ENCODE measurements around the gene DCST1. TPM values are rescaled to one million over a fixed set of nuclear protein-coding genes. Genes with fewer than 3 reads are reported as not detected.

DCST1 gene
- total RNA-seq, 1 experiment from 2014 or later: 0.15 TPM

DNA sequence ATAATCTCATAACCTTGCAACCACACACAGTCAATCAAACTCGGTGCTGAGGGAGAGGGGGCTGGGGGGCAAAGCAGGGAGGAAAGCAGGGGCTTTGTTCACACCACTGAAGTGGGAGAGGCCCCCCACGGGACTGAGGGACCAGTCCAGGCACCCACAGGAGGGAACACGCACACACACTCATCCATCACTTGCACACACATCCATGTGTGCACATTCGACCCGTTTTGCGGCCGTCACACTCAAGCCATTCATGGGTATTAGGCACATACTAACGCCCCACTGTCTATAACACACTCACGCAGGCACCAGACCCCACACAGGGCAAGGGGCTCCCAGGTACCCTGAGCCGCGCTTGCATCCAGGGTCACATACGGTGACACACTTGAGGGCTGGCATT is 59.0 kb downstream of the DCST1 start:
- H3K27me3 Mint-ChIP-seq (ENCODE audit: low read depth): peaks cover 15% of the 10 kb centered on the region
- H3K4me1 Mint-ChIP-seq: peaks cover 20% of the 10 kb centered on the region
- ChIA-PET POLR2A (no interaction called here), CTCF (interaction anchor here (0.5 to 6.8 kb wide), 7 partner anchors 7 to 135 kb away, joined by 4 to 605 read pairs (median 22); partner anchors contain the start of genes EFNA1, EFNA4, KRTCAP2 and TRIM46)
- H3K4me3 Mint-ChIP-seq: no peak overlapping the region
- no peak for TF ChIP-seq SMAD4 (CRISPR knock-in tag; IDR thresholded peaks at IDR 0.05)
- no peak for TF ChIP-seq ZNF671 (CRISPR knock-in tag; IDR thresholded peaks at IDR 0.05)
- TF ChIP-seq, protein P1, sequence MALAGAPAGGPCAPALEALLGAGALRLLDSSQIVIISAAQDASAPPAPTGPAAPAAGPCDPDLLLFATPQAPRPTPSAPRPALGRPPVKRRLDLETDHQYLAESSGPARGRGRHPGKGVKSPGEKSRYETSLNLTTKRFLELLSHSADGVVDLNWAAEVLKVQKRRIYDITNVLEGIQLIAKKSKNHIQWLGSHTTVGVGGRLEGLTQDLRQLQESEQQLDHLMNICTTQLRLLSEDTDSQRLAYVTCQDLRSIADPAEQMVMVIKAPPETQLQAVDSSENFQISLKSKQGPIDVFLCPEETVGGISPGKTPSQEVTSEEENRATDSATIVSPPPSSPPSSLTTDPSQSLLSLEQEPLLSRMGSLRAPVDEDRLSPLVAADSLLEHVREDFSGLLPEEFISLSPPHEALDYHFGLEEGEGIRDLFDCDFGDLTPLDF (CRISPR knock-in tag; IDR thresholded peaks at IDR 0.05): no peak
- TF ChIP-seq EMX1 (CRISPR knock-in tag; IDR thresholded peaks at IDR 0.05): no peak
- no peak for TF ChIP-seq ARID4B (CRISPR knock-in tag; IDR thresholded peaks at IDR 0.05; ENCODE audit: borderline replicate concordance)
- TF ChIP-seq AFF4 (CRISPR knock-in tag; IDR thresholded peaks at IDR 0.05; ENCODE audit: borderline replicate concordance): no peak
- TF ChIP-seq, protein P2, sequence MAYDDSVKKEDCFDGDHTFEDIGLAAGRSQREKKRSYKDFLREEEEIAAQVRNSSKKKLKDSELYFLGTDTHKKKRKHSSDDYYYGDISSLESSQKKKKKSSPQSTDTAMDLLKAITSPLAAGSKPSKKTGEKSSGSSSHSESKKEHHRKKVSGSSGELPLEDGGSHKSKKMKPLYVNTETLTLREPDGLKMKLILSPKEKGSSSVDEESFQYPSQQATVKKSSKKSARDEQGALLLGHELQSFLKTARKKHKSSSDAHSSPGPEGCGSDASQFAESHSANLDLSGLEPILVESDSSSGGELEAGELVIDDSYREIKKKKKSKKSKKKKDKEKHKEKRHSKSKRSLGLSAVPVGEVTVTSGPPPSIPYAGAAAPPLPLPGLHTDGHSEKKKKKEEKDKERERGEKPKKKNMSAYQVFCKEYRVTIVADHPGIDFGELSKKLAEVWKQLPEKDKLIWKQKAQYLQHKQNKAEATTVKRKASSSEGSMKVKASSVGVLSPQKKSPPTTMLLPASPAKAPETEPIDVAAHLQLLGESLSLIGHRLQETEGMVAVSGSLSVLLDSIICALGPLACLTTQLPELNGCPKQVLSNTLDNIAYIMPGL (CRISPR knock-in tag; IDR thresholded peaks at IDR 0.05): no peak
- no peak for TF ChIP-seq SMAD3 (CRISPR knock-in tag; IDR thresholded peaks at IDR 0.05; ENCODE audit: borderline replicate concordance)
- no peak for TF ChIP-seq ZNF512 (CRISPR knock-in tag; IDR thresholded peaks at IDR 0.05; ENCODE audit: borderline replicate concordance)
- no peak for TF ChIP-seq ZNF263 (CRISPR knock-in tag; IDR thresholded peaks at IDR 0.05; ENCODE audit: low read depth)
- TF ChIP-seq, protein P3, sequence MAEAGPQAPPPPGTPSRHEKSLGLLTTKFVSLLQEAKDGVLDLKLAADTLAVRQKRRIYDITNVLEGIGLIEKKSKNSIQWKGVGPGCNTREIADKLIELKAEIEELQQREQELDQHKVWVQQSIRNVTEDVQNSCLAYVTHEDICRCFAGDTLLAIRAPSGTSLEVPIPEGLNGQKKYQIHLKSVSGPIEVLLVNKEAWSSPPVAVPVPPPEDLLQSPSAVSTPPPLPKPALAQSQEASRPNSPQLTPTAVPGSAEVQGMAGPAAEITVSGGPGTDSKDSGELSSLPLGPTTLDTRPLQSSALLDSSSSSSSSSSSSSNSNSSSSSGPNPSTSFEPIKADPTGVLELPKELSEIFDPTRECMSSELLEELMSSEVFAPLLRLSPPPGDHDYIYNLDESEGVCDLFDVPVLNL (CRISPR knock-in tag; IDR thresholded peaks at IDR 0.05; ENCODE audit: borderline replicate concordance, low read depth): no peak
- TF ChIP-seq CTCF (IDR thresholded peaks at IDR 0.05): no peak
- TF ChIP-seq, protein P4, sequence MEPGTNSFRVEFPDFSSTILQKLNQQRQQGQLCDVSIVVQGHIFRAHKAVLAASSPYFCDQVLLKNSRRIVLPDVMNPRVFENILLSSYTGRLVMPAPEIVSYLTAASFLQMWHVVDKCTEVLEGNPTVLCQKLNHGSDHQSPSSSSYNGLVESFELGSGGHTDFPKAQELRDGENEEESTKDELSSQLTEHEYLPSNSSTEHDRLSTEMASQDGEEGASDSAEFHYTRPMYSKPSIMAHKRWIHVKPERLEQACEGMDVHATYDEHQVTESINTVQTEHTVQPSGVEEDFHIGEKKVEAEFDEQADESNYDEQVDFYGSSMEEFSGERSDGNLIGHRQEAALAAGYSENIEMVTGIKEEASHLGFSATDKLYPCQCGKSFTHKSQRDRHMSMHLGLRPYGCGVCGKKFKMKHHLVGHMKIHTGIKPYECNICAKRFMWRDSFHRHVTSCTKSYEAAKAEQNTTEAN (CRISPR knock-in tag; IDR thresholded peaks at IDR 0.05): no peak
- no peak for TF ChIP-seq ZNF396 (CRISPR knock-in tag; IDR thresholded peaks at IDR 0.05; ENCODE audit: borderline replicate concordance)
- no peak for TF ChIP-seq ZNF317 (CRISPR knock-in tag; IDR thresholded peaks at IDR 0.05; ENCODE audit: borderline replicate concordance, low read depth)
- TF ChIP-seq ZNF416 (CRISPR knock-in tag; IDR thresholded peaks at IDR 0.05): no peak
- TF ChIP-seq PRRX2 (CRISPR knock-in tag; IDR thresholded peaks at IDR 0.05): no peak
- TF ChIP-seq SP1 (CRISPR knock-in tag; conservative IDR thresholded peaks at IDR 0.05): no peak
- TF ChIP-seq TEAD4 (CRISPR knock-in tag; IDR thresholded peaks at IDR 0.05): no peak
- ATAC-seq (no peak), DNase-seq (ENCODE audit: low spot score) (no peak)
- H3K9me3 Mint-ChIP-seq: no peaks in the 10 kb centered on the region
- no peaks in the 10 kb centered on the region for H3K36me3 Mint-ChIP-seq
- no peak overlapping the region for H3K27ac Mint-ChIP-seq
